ENCODE data around the gene KIAA1549. TPM values are rescaled to one million over a fixed set of nuclear protein-coding genes. Genes with fewer than 3 reads are reported as not detected.

Gene KIAA1549
- total RNA-seq, 2 experiments from 2014 or later, result not detected

DNA sequence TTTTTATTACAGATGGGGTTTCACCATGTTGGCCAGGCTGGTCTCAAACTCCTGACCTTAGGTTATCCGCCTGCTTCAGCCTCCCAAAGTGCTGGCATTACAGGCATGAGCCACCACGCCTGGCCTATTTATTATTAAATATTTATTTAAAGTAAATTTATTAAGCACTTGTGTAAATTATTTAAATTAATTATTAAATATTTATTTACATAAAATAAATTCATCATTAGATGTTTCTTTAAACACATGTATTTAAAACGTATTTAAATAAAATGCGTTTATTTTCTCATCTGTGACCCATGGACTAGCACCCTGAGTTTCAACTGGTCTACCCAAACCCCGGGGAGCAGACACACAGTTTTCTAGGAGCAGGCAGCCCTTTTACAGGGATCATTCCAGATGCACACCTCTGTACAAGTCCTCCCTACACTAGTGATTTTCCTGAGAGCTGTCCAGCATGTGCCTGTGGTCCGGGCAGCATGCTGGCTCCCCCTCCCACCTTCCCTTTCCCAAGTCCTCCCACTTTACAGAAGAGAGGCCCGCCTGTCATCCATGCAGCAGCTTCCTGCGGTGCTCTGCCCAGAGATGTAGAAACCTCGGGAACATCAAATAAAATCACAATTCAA, 94.0 kb downstream of the KIAA1549 start:
- intact Hi-C loops (cut with DNase I, micrococcal nuclease), result loop anchor here (2.0 to 10.0 kb wide), 3 partner anchors 94 to 190 kb away; partner anchors contain the start of gene KIAA1549 (in 1 of the 2)
- ATAC-seq (ENCODE audit: poor library complexity) (no peak), DNase-seq (no peak)
- no peak for TF ChIP-seq CTCF (IDR thresholded peaks at IDR 0.05)
- Histone ChIP-seq H3K4me3 (ENCODE audit: low read length) (no peak overlapping the region), H3K27me3 (ENCODE audit: control insufficient read depth in 1 of 2, insufficient read depth in 2 of 2, low read length in 2 of 2) (no peaks in the 10 kb centered on the region), H3K9me3 (ENCODE audit: control insufficient read depth in 1 of 2, insufficient read depth in 1 of 2, low read length in 2 of 2) (no peaks in the 10 kb centered on the region), H3K36me3 (ENCODE audit: insufficient read depth, low read length) (no peaks in the 10 kb centered on the region), H3K27ac (ENCODE audit: low read depth in 1 of 2, low read length in 2 of 2) (no peak overlapping the region), H3K4me1 (ENCODE audit: insufficient read depth, low read length) (peaks cover 12% of the 10 kb centered on the region)
- no peak overlapping the region for H3K27ac Mint-ChIP-seq
- peaks cover 16% of the 10 kb centered on the region for H3K4me1 Mint-ChIP-seq (ENCODE audit: low read depth)
- ChIA-PET POLR2A (interaction anchor here (1.0 to 2.5 kb wide), 17 partner anchors 9 to 453 kb away, joined by 3 to 19 read pairs (median 7); a partner anchor contains a TSS), CTCF (interaction anchor here (0.9 to 2.2 kb wide), 22 partner anchors 10 to 888 kb away, joined by 3 to 29 read pairs (median 4); partner anchors contain the start of genes KIAA1549 and TRIM24)
- H3K36me3 Mint-ChIP-seq (ENCODE audit: low read depth), result no peaks in the 10 kb centered on the region
- no peaks in the 10 kb centered on the region for H3K9me3 Mint-ChIP-seq
- no peaks in the 10 kb centered on the region for H3K27me3 Mint-ChIP-seq
- no peak overlapping the region for H3K4me3 Mint-ChIP-seq

- Histone ChIP-seq H3K27ac (ENCODE audit: low read depth in 1 of 2, low read length in 2 of 2) (no peak overlapping the region), H3K36me3 (ENCODE audit: insufficient read depth, low read length) (no peaks in the 10 kb centered on the region), H3K9me3 (ENCODE audit: control insufficient read depth in 1 of 2, insufficient read depth in 1 of 2, low read length in 2 of 2) (no peaks in the 10 kb centered on the region), H3K4me3 (ENCODE audit: low read length) (no peak overlapping the region), H3K27me3 (ENCODE audit: control insufficient read depth in 1 of 2, insufficient read depth in 2 of 2, low read length in 2 of 2) (no peaks in the 10 kb centered on the region), H3K4me1 (ENCODE audit: insufficient read depth, low read length) (peaks cover 16% of the 10 kb centered on the region)
- peak; percentile 75 for TF ChIP-seq CTCF (IDR thresholded peaks at IDR 0.05)
- peak in 8 of 14 experiments; percentile 13 to 85 (median 52) for DNase-seq
- Mint-ChIP-seq H3K27ac (peak overlapping the region; percentile 2), H3K36me3 (ENCODE audit: low read depth) (no peaks in the 10 kb centered on the region), H3K9me3 (no peaks in the 10 kb centered on the region), H3K4me3 (no peak overlapping the region), H3K27me3 (no peaks in the 10 kb centered on the region), H3K4me1 (ENCODE audit: low read depth) (peaks cover 20% of the 10 kb centered on the region)
- intact Hi-C loops (cut with DNase I, micrococcal nuclease), result loop anchor here (1.0 to 10.0 kb wide), 7 partner anchors 17 to 241 kb away; partner anchors contain the start of gene KIAA1549 (in 1 of the 2)
- POLR2A ChIA-PET, result interaction anchor here (0.6 to 2.5 kb wide), 19 partner anchors 9 to 883 kb away, joined by 3 to 19 read pairs (median 6); a partner anchor contains a TSS
- CTCF ChIA-PET, result interaction anchor here (0.9 to 2.2 kb wide), 22 partner anchors 11 to 887 kb away, joined by 3 to 29 read pairs (median 4); partner anchors contain the start of genes KIAA1549 and TRIM24
- ATAC-seq (ENCODE audit: poor library complexity), result peak; percentile 95
These were observed 94.7 kb downstream of the KIAA1549 start for GRCh38 chr7:138886501-138886917.

- intact Hi-C loops (cut with DNase I, micrococcal nuclease), result loop anchor here (1.0 to 10.0 kb wide), 8 partner anchors 18 to 242 kb away; partner anchors contain the start of gene KIAA1549 (in 1 of the 2)
- no peaks in the 10 kb centered on the region for H3K9me3 ChIP-seq (ENCODE audit: control insufficient read depth in 1 of 2, insufficient read depth in 1 of 2, low read length in 2 of 2)
- Mint-ChIP-seq H3K9me3 (no peaks in the 10 kb centered on the region), H3K4me1 (ENCODE audit: low read depth) (peaks cover 20% of the 10 kb centered on the region), H3K27ac (no peak overlapping the region), H3K27me3 (no peaks in the 10 kb centered on the region), H3K4me3 (no peak overlapping the region), H3K36me3 (ENCODE audit: low read depth) (no peaks in the 10 kb centered on the region)
- H3K4me1 ChIP-seq (ENCODE audit: insufficient read depth, low read length), result peaks cover 16% of the 10 kb centered on the region
- no peak overlapping the region for H3K27ac ChIP-seq (ENCODE audit: low read depth in 1 of 2, low read length in 2 of 2)
- CTCF ChIA-PET, result interaction anchor here (1.1 to 2.2 kb wide), 17 partner anchors 10 to 190 kb away, joined by 3 to 29 read pairs (median 4); partner anchors contain the start of gene KIAA1549
- ATAC-seq (ENCODE audit: poor library complexity), result no peak
- no peaks in the 10 kb centered on the region for H3K36me3 ChIP-seq (ENCODE audit: insufficient read depth, low read length)
- H3K27me3 ChIP-seq (ENCODE audit: control insufficient read depth in 1 of 2, insufficient read depth in 2 of 2, low read length in 2 of 2), result no peaks in the 10 kb centered on the region
- no peak for DNase-seq
- H3K4me3 ChIP-seq (ENCODE audit: low read length), result no peak overlapping the region
- POLR2A ChIA-PET, result interaction anchor here (0.8 to 2.5 kb wide), 14 partner anchors 8 to 882 kb away, joined by 3 to 19 read pairs (median 6); a partner anchor contains a TSS
- TF ChIP-seq CTCF (IDR thresholded peaks at IDR 0.05), result no peak
These were observed 95.6 kb downstream of the KIAA1549 start for GRCh38 chr7:138885383-138886147.

Data from CD4-positive, alpha-beta T cell (primary cell).